PFSK-1 (cell line): ENCODE results near the gene DDX41.

Experiments used
- POLR2AphosphoS5 ChIP-seq: IDR thresholded peaks from 2 replicates; pipeline ENCODE4 v1.6.1; 2012; ENCODE audit warnings: low read depth, mild to moderate bottlenecking, control low read depth, low read length, moderate library complexity
- TF ChIP-seq, protein P1 (sequence below), 2 experiments: IDR thresholded peaks; 2 replicates each; pipeline versions ENCODE4 v1.6.1 to v1.8.0; 2011 to 2012; ENCODE audit warnings: low read depth in 2 of 2, low read length in 2 of 2, control low read depth in 1 of 2, inconsistent platforms in 1 of 2, mild to moderate bottlenecking in 1 of 2, moderate library complexity in 1 of 2; ENCODE audit not compliant: insufficient read depth in 1 of 2

DNA sequence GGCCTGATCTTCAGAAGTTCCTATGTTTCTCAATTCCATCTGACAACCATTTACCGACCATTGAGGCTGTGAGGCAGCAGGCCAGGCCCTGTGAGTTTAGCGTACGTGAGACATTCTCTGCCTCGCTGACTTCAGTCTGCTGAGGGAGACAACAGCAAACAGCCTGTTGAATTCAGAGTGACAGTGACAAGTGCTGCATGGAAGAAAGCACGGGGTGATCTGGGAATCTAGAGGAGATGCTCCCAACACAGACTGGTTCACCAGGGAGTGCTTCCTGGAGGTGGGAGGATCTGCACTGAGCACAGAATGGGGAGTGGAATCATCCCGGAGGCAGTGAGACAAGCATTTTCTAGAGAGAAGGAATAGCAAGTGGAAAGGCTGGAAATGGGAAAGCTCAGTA lies 10.0 kb upstream of the DDX41 start:
- TF ChIP-seq POLR2AphosphoS5: no peak
- TF ChIP-seq, protein P1, sequence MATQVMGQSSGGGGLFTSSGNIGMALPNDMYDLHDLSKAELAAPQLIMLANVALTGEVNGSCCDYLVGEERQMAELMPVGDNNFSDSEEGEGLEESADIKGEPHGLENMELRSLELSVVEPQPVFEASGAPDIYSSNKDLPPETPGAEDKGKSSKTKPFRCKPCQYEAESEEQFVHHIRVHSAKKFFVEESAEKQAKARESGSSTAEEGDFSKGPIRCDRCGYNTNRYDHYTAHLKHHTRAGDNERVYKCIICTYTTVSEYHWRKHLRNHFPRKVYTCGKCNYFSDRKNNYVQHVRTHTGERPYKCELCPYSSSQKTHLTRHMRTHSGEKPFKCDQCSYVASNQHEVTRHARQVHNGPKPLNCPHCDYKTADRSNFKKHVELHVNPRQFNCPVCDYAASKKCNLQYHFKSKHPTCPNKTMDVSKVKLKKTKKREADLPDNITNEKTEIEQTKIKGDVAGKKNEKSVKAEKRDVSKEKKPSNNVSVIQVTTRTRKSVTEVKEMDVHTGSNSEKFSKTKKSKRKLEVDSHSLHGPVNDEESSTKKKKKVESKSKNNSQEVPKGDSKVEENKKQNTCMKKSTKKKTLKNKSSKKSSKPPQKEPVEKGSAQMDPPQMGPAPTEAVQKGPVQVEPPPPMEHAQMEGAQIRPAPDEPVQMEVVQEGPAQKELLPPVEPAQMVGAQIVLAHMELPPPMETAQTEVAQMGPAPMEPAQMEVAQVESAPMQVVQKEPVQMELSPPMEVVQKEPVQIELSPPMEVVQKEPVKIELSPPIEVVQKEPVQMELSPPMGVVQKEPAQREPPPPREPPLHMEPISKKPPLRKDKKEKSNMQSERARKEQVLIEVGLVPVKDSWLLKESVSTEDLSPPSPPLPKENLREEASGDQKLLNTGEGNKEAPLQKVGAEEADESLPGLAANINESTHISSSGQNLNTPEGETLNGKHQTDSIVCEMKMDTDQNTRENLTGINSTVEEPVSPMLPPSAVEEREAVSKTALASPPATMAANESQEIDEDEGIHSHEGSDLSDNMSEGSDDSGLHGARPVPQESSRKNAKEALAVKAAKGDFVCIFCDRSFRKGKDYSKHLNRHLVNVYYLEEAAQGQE (IDR thresholded peaks at IDR 0.05; ENCODE audit: insufficient read depth in 1 of 2, low read depth in 2 of 2, low read length in 2 of 2): no peak
